ENCODE measurements around the gene UNC13C.

GRCh38 chr15:54660356-54660755, 682.1 kb downstream of the UNC13C start:
- TF ChIP-seq EZH2phosphoT487 (IDR thresholded peaks at IDR 0.05; ENCODE audit: borderline replicate concordance, low read length): no peak
- TF ChIP-seq CTCF (IDR thresholded peaks at IDR 0.05; ENCODE audit: low read depth, low read length, poor library complexity, severe bottlenecking): no peak
